Testis (tissue), 3 donors: ENCODE results near the gene RIC8B. TPM values are rescaled to one million over a fixed set of nuclear protein-coding genes. Genes with fewer than 3 reads are reported as not detected.
"Not testable (repeated sequence)": the region's sequence is repeated elsewhere in the genome, so short reads cannot be mapped to it uniquely, and the experiment has no call there.

Experiments
- DNase-seq: peaks from one replicate; pipeline ENCODE4 v3.0.0-alpha.2; 2019
- H3K27ac ChIP-seq, 2 donors: fragments of 200-600 bp; sonication (generic); one replicate each; pipeline ENCODE4 v1.5.1; 2019
- H3K27me3 ChIP-seq: fragments of 200-600 bp; sonication (generic); one replicate; pipeline ENCODE4 v1.5.1; 2019
- H3K36me3 ChIP-seq: fragments of 200-600 bp; sonication (generic); one replicate; pipeline ENCODE4 v1.5.1; 2017; ENCODE audit warnings: low read depth; ENCODE audit errors: missing control alignments
- H3K4me1 ChIP-seq: fragments of 200-600 bp; sonication (generic); one replicate; pipeline ENCODE4 v1.5.1; 2019
- H3K4me3 ChIP-seq, 2 donors: fragments of 200-600 bp; sonication (generic); one replicate each; pipeline ENCODE4 v1.5.1; 2017 to 2019
- H3K9me3 ChIP-seq: fragments of 200-600 bp; sonication (generic); one replicate; pipeline ENCODE4 v1.5.1; 2017
- CTCF ChIP-seq, 3 experiments: fragments of 450-650 bp in 2 of 3; fragments of 200-600 bp in 1 of 3; sonication (generic) in 1 of 3; IDR thresholded peaks; one replicate each; pipeline ENCODE4 v1.5.1; 2016 to 2019; ENCODE audit warnings: antibody characterized with exemption in 3 of 3, mild to moderate bottlenecking in 2 of 3, moderate library complexity in 1 of 3
- POLR2A ChIP-seq: fragments of 450-650 bp; IDR thresholded peaks from one replicate; pipeline ENCODE4 v1.6.1; 2017; ENCODE audit warnings: antibody characterized with exemption, mild to moderate bottlenecking, moderate library complexity
- WGBS, 2 donors: methylation state at CpG; one replicate each; pipeline ENCODE4 v1.1.5; 2018; 5-methylcytosine and 5-hydroxymethylcytosine counted together
- intact Hi-C: fragments of 100-400 bp; cut with DNase I; formaldehyde crosslinking; loops from one replicate; pipeline ENCODE4 v1.15.1; 2023; ENCODE audit warnings: low total_unique reads
- polyA plus RNA-seq: library from polyadenylated mRNA; stranded (reverse); fragments of 350-450 nt; fragmentation: Illumina TruSeq; extraction: RNeasy Lipid Tissue Mini Kit (QIAGEN cat#74804); gene quantifications from one replicate; pipeline ENCODE4 v1.2.3, GENCODE V29; 2014; ENCODE audit warnings: low read depth, low replicate concordance; ENCODE audit not compliant: insufficient read depth
- total RNA-seq, 2 donors: library from RNA; depleted of rRNA; stranded (reverse); fragments of >200 nt; gene quantifications; one replicate each; pipeline ENCODE4 v1.2.3, GENCODE V29; 2016

The RIC8B gene
- total and polyA plus RNA-seq, 3 donors from 2014 or later = 14.3 to 27.7 (median 18.3) TPM

- TF ChIP-seq POLR2A (no peak), CTCF (IDR thresholded peaks at IDR 0.05) (no peak)
- intact Hi-C loops = no loop called here
- no peak for DNase-seq
- no peaks in the 10 kb centered on the region for H3K9me3 ChIP-seq
- no peaks in the 10 kb centered on the region for H3K4me1 ChIP-seq
- no peak overlapping the region for H3K27ac ChIP-seq
- H3K27me3 ChIP-seq = no peaks in the 10 kb centered on the region
- 87 to 97% methylated on average over 5 of the region's 5 CpGs for WGBS, 2 donors
- H3K4me3 ChIP-seq = no peak overlapping the region
- no peaks in the 10 kb centered on the region for H3K36me3 ChIP-seq
Observed at GRCh38 chr12:106915635-106916026, 141.1 kb downstream of the RIC8B start.

DNA sequence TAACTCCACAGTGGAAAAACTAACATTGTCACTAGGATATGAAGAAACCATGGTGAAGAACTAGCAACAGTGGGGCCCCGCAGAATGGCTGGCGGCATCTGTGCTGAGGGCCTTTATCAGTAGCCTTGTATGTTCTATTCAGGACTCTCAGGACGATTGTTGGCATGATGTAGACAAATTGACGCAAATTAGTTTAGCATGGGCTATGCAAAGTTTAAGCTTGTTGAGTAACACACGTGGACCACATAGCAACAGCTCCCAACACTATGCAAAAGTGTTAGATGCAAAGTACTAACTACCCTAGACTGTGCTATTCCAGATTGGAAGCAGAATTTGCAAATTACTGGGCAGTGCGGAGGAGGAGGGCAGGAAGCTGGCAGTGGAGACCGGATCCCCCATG lies 143.0 kb downstream of the RIC8B start:
- 75% methylated on average over 7 of the region's 7 CpGs for WGBS, 2 donors
- H3K27ac ChIP-seq = no peak overlapping the region

GRCh38 chr12:106918746-106919145 lies 144.3 kb downstream of the RIC8B start:
- H3K9me3 ChIP-seq = no peaks in the 10 kb centered on the region
- 32 to 42% methylated on average over 3 of the region's 3 CpGs for WGBS, 2 donors
- no peak overlapping the region for H3K27ac ChIP-seq
- H3K4me3 ChIP-seq = no peak overlapping the region
- H3K36me3 ChIP-seq = no peaks in the 10 kb centered on the region
- no peaks in the 10 kb centered on the region for H3K4me1 ChIP-seq
- no peaks in the 10 kb centered on the region for H3K27me3 ChIP-seq
- no peak for DNase-seq
- intact Hi-C loops = no loop called here
- TF ChIP-seq POLR2A (no peak), CTCF (IDR thresholded peaks at IDR 0.05) (peak in 1 of 3 experiments; percentile 11)

More for the DNA sequence above, 143.0 kb downstream of the RIC8B start:
- no peaks in the 10 kb centered on the region for H3K9me3 ChIP-seq
- H3K36me3 ChIP-seq = no peaks in the 10 kb centered on the region
- no peak for TF ChIP-seq POLR2A
- no peak for TF ChIP-seq CTCF (IDR thresholded peaks at IDR 0.05)
- no peak overlapping the region for H3K4me3 ChIP-seq
- no peak for DNase-seq
- intact Hi-C loops = no loop called here
- no peaks in the 10 kb centered on the region for H3K27me3 ChIP-seq
- H3K4me1 ChIP-seq = no peaks in the 10 kb centered on the region

- TF ChIP-seq POLR2A = no peak
- TF ChIP-seq CTCF (IDR thresholded peaks at IDR 0.05) = peak; percentile 82 to 90 (median 84)
- Histone ChIP-seq H3K9me3 (no peaks in the 10 kb centered on the region), H3K36me3 (no peaks in the 10 kb centered on the region), H3K27ac (no peak overlapping the region), H3K4me3 (no peak overlapping the region), H3K4me1 (no peaks in the 10 kb centered on the region), H3K27me3 (no peaks in the 10 kb centered on the region)
- intact Hi-C loops = no loop called here
- WGBS, 2 donors = 47 to 55% methylated on average over 4 of the region's 4 CpGs
- DNase-seq = peak; percentile 24
Observed at GRCh38 chr12:106919910-106920544, 145.5 kb downstream of the RIC8B start.

DNA sequence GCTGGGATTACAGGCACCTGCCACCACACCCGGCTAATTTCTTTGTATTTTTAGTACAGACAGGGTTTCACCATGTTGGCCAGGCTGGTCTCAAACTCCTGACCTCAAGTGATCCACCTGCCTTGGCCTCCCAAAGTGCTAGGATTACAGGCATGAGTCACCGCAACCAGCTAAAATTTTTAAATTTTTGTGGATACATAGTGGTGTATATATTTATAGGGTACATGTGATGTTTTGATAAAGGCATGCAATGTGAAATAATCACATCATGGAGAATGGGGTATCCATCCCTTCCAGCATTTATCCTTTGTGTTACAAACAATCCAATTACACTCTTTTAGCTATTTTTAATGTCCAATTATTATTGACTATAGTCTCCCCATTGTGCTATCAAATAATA lies 147.5 kb downstream of the RIC8B start:
- intact Hi-C loops, H3K27me3 ChIP-seq: not testable (repeated sequence)
- 75 to 87% methylated on average over 2 of the region's 2 CpGs for WGBS, 2 donors

DNA sequence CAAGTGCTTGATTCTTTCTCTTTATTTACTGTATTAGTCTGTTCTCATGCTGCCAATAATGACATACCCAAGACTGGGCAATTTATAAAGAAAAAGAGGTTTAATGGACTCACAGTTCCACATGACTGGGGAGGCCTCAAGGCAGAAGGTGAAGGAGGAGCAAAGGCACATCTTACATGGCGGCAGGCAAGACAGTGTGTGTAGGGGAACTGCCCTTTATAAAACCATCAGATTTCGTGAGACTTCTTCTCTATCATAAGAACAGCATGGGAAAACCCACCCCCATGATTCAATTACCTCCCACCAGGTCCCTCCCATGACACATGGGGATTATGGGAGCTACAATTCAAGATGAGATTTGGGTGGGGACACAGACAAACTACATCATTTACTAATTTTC lies 149.1 kb downstream of the RIC8B start:
- WGBS, 2 donors = 92 to 100% methylated on average over 2 of the region's 2 CpGs
- H3K36me3 ChIP-seq, H3K9me3 ChIP-seq, DNase-seq, H3K4me3 ChIP-seq, H3K27ac ChIP-seq, H3K4me1 ChIP-seq, intact Hi-C loops, H3K27me3 ChIP-seq: not testable (repeated sequence)

More for the DNA sequence above, 147.5 kb downstream of the RIC8B start:
- H3K4me1 ChIP-seq, H3K27ac ChIP-seq, DNase-seq, H3K4me3 ChIP-seq, H3K9me3 ChIP-seq, H3K36me3 ChIP-seq: not testable (repeated sequence)
